HepG2 (cell line): ENCODE measurements around the gene MEIOC. TPM values are rescaled to one million over a fixed set of nuclear protein-coding genes. Genes with fewer than 3 reads are reported as not detected.
"Not testable (repeated sequence)": the region's sequence is repeated elsewhere in the genome, so short reads cannot be mapped to it uniquely, and the experiment has no call there.

ENCODE experiments used
- ATAC-seq: fragments of 200-7000 bp; cut with Tn5 transposase; 3 replicates; pipeline ENCODE4 v1.9.1; 2020; ENCODE audit warnings: mild to moderate bottlenecking, moderate library complexity
- BruUV-seq: library from RNA; stranded (reverse); fragments of 400-500 nt; replicated peaks from 2 replicates; lab custom pipeline; 2021; lab: Mats Ljungman, UMichigan
- CTCF ChIA-PET: fragments of 300-600 bp; formaldehyde crosslinking; extraction: SDS; loops from one replicate; lab custom pipeline; 2021; ENCODE audit warnings: low total read pairs, inconsistent platforms, low intra/inter-chr PET ratio; lab: Yijun Ruan, JAX
- POLR2A ChIA-PET: fragments of 350-600 bp; sonication (Branson Sonifier 250); formaldehyde crosslinking; loops from one replicate; lab custom pipeline; 2020; ENCODE audit warnings: antibody characterized with exemption, inconsistent platforms; lab: Yijun Ruan, JAX
- DNase-seq: peaks from one replicate; pipeline ENCODE4 v3.0.0-alpha.2; 2015; ENCODE audit warnings: low spot score
- FAIRE-seq: peaks from 3 replicates; lab custom pipeline; 2011; peaks lifted over from hg19 to GRCh38; lab: Jason Lieb, UNC
- H2AFZ ChIP-seq: one replicate; pipeline ENCODE4 v1.6.1; 2011; ENCODE audit warnings: low read length, inconsistent platforms
- H3K27ac ChIP-seq: fragments of 300-600 bp; 3 replicates; pipeline ENCODE4 v1.8.0; 2011; ENCODE audit warnings: mixed run types, mild to moderate bottlenecking, mixed read lengths, low read length, inconsistent platforms; ENCODE audit not compliant: insufficient read depth; ENCODE audit errors: extremely low read length
- H3K27me3 ChIP-seq, 2 experiments: fragments of 200-600 bp in 1 of 2; 2 replicates in 1 of 2; 3 replicates in 1 of 2; pipeline versions ENCODE4 v1.6.0 to v1.8.0; 2011; ENCODE audit warnings: low read length in 2 of 2, mild to moderate bottlenecking in 2 of 2, moderate library complexity in 2 of 2, inconsistent platforms in 1 of 2; ENCODE audit not compliant: insufficient read depth in 2 of 2, control insufficient read depth in 1 of 2
- H3K36me3 ChIP-seq, 2 experiments: fragments of 200-600 bp in 1 of 2; replicated peaks in 1 of 2; 2 replicates in 1 of 2; 3 replicates in 1 of 2; pipeline versions ENCODE4 v1.5.1 to v1.8.0; 2011; ENCODE audit warnings: low read length in 2 of 2, inconsistent platforms in 1 of 2; ENCODE audit not compliant: insufficient read depth in 2 of 2, control insufficient read depth in 1 of 2
- H3K4me1 ChIP-seq: 2 replicates; pipeline ENCODE4 v1.5.1; 2012; ENCODE audit warnings: low read length, inconsistent platforms; ENCODE audit not compliant: insufficient read depth
- H3K4me2 ChIP-seq: 2 replicates; pipeline ENCODE4 v1.6.0; 2011; ENCODE audit warnings: low read depth, low read length, inconsistent platforms
- H3K4me3 ChIP-seq, 3 experiments: fragments of 200-600 bp in 1 of 3; sonication (generic), shearing (Covaris generic) in 1 of 3; replicated peaks in 1 of 3; 2 replicates each; pipeline ENCODE4 v1.5.1; 2011 to 2016; ENCODE audit warnings: low read length in 3 of 3, inconsistent platforms in 2 of 3, low read depth in 2 of 3, mild to moderate bottlenecking in 2 of 3, control low read depth in 1 of 3, mixed read lengths in 1 of 3; ENCODE audit not compliant: insufficient read depth in 1 of 3
- H3K79me2 ChIP-seq: one replicate; pipeline ENCODE4 v1.6.1; 2011; ENCODE audit warnings: low read length, inconsistent platforms; ENCODE audit not compliant: insufficient read depth
- H3K9ac ChIP-seq: 2 replicates; pipeline ENCODE4 v1.6.0; 2011; ENCODE audit warnings: mild to moderate bottlenecking, low read depth, low read length, inconsistent platforms; ENCODE audit not compliant: insufficient read depth
- H3K9me3 ChIP-seq: 2 replicates; pipeline ENCODE4 v1.5.1; 2012; ENCODE audit warnings: mild to moderate bottlenecking, low read length
- H4K20me1 ChIP-seq: 2 replicates; pipeline ENCODE4 v1.6.0; 2011; ENCODE audit warnings: inconsistent platforms, mild to moderate bottlenecking, low read length, moderate library complexity; ENCODE audit not compliant: insufficient read depth
- EHMT2 ChIP-seq: fragments of 200-600 bp; sonication (generic); IDR thresholded peaks from 2 replicates; pipeline ENCODE4 v1.7.0; 2017; ENCODE audit warnings: antibody characterized with exemption, low read depth, low read length, borderline replicate concordance
- KLF15 ChIP-seq: sonication (generic); formaldehyde crosslinking; IDR thresholded peaks from 2 replicates; pipeline ENCODE4 v1.8.1; 2023; ENCODE audit warnings: borderline replicate concordance, mild to moderate bottlenecking, inconsistent platforms, missing genetic modification reagents, mixed read lengths
- NCOA1 ChIP-seq: sonication (generic); formaldehyde crosslinking; IDR thresholded peaks from 2 replicates; pipeline ENCODE4 v1.9.0; 2021; ENCODE audit warnings: missing genetic modification reagents
- NKX3-1 ChIP-seq: sonication (generic); formaldehyde crosslinking; IDR thresholded peaks from 2 replicates; pipeline ENCODE4 v1.5.0; 2020; ENCODE audit warnings: missing genetic modification reagents
- SAP130 ChIP-seq: IDR thresholded peaks from 2 replicates; pipeline ENCODE4 v1.6.1; 2016; ENCODE audit warnings: low read depth
- SRF ChIP-seq: IDR thresholded peaks from 2 replicates; pipeline ENCODE4 v1.6.1; 2011; ENCODE audit warnings: mild to moderate bottlenecking, low read depth, low read length, moderate library complexity
- TOE1 ChIP-seq: sonication (generic); formaldehyde crosslinking; IDR thresholded peaks from 2 replicates; pipeline ENCODE4 v1.4.0; 2020; ENCODE audit warnings: mild to moderate bottlenecking, missing genetic modification reagents
- TOPORS ChIP-seq: sonication (generic); formaldehyde crosslinking; IDR thresholded peaks from 2 replicates; pipeline ENCODE4 v1.8.0; 2023; ENCODE audit warnings: mild to moderate bottlenecking, missing genetic modification reagents
- ZNF33A ChIP-seq: sonication (generic); formaldehyde crosslinking; IDR thresholded peaks from 2 replicates; pipeline ENCODE4 v1.5.1; 2020; ENCODE audit warnings: missing genetic modification reagents, mild to moderate bottlenecking, moderate library complexity, borderline replicate concordance
- ZNF34 ChIP-seq: sonication (generic); formaldehyde crosslinking; IDR thresholded peaks from 2 replicates; pipeline ENCODE4 v1.4.0; 2020; ENCODE audit warnings: mild to moderate bottlenecking, missing genetic modification reagents, borderline replicate concordance
- ZNF75D ChIP-seq: sonication (generic); formaldehyde crosslinking; IDR thresholded peaks from 2 replicates; pipeline ENCODE4 v1.8.1; 2023; ENCODE audit warnings: missing genetic modification reagents, mild to moderate bottlenecking, borderline replicate concordance
- WGBS: methylation state at CpG from one replicate; pipeline ENCODE4 v1.1.6; 2017; ENCODE audit warnings: low lambda C conversion rate; 5-methylcytosine and 5-hydroxymethylcytosine counted together
- in situ Hi-C: cut with HindIII; loops from 2 replicates; pipeline ENCODE4 v1.10.0; 2017; ENCODE audit warnings: low pct_unique_long_range_greater_than_20kb; ENCODE audit not compliant: extremely low pct_ligation_motif_present
- intact Hi-C: fragments of 100-400 bp; cut with micrococcal nuclease; formaldehyde crosslinking; loops from one replicate; pipeline ENCODE4 v1.10.0; 2022; ENCODE audit not compliant: unreplicated experiment
- polyA plus RNA-seq, 8 experiments: library from polyadenylated mRNA; depleted of rRNA in 3 of 8; stranded (reverse) in 7 of 8; unstranded in 1 of 8; fragments of >200 nt; fragmentation: Illumina TruSeq in 4 of 8; extraction: Trizol in 4 of 8; gene quantifications; 2 replicates each; pipeline versions ENCODE4 v1.2.1 to v1.2.3, GENCODE V29; 2011 to 2016; ENCODE audit warnings: low read depth in 4 of 8, missing spikeins in 1 of 8, mixed read lengths in 1 of 8; ENCODE audit not compliant: insufficient read depth in 1 of 8
- total RNA-seq, 5 experiments: library from RNA; depleted of rRNA; stranded (reverse); fragments of >200 nt; fragmentation: Illumina TruSeq; extraction: Trizol; gene quantifications; 2 replicates each; pipeline ENCODE4 v1.2.3, GENCODE V29; 2016; ENCODE audit warnings: low read depth in 1 of 5

MEIOC gene
- total and polyA plus RNA-seq, 2 of the 13 experiments (the other 11 are each of a cell fraction or from before 2014, with no cell fraction given), result 0.04 to 0.15 TPM

DNA sequence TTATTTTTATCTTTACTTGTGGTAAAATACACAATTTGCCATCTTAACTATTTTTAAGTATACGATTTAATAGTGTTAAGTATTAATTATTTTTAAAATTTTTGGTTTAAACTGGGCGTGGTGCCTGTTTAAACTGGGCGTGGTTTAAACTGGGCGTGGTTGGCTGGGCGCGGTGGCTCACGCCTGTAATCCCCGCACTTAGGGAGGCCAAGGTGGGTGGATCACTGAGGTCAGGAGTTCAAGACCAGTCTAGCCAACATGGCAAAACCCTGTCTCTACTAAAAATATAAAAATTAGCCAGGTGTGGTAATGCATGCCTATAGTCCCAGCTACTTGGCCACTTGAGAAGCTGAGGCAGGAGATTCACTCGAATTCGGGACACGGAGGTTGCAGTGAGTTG lies 37.3 kb downstream of the MEIOC start:
- Histone ChIP-seq H3K79me2 (peaks cover 9% of the 10 kb centered on the region), H3K27me3 (peaks cover 0 to 3% of the 10 kb centered on the region in 2 experiments; a peak in 1 of 5 replicates), H3K36me3 (no peaks in the 10 kb centered on the region), H3K9ac (no peak overlapping the region), H3K4me1 (peaks cover 28% of the 10 kb centered on the region), H4K20me1 (no peaks in the 10 kb centered on the region), H3K27ac (no peak overlapping the region), H3K4me3 (no peak overlapping the region), H3K4me2 (no peak overlapping the region), H2AFZ (no peak overlapping the region), H3K9me3 (no peaks in the 10 kb centered on the region)
- CTCF ChIA-PET, result no interaction called here
- in situ Hi-C loops (no loop called here), intact Hi-C loops (no loop called here)
- no TSS peak for BruUV-seq
- 53% methylated on average over 11 of the region's 11 CpGs for WGBS
- TF ChIP-seq NCOA1 (no peak), SRF (no peak), TOE1 (CRISPR knock-in tag) (no peak), ZNF75D (CRISPR knock-in tag) (no peak), KLF15 (no peak), ZNF33A (no peak), NKX3-1 (no peak), SAP130 (CRISPR knock-in tag) (no peak), ZNF34 (CRISPR knock-in tag) (no peak), EHMT2 (no peak), TOPORS (CRISPR knock-in tag) (no peak)
- no peak for FAIRE-seq
- no peak for DNase-seq
- POLR2A ChIA-PET, result interaction anchor here (1.6 kb wide), 1 partner anchor 14 kb away, joined by 3 read pairs; no protein-coding TSS in a partner anchor
- ATAC-seq, result no peak

- in situ Hi-C loops, DNase-seq, H3K9me3 ChIP-seq, H3K4me2 ChIP-seq, H3K4me1 ChIP-seq, intact Hi-C loops, ATAC-seq, BruUV-seq, H3K9ac ChIP-seq, H3K27ac ChIP-seq, H3K27me3 ChIP-seq, H3K4me3 ChIP-seq, H2AFZ ChIP-seq, H4K20me1 ChIP-seq, FAIRE-seq, CTCF ChIA-PET, H3K79me2 ChIP-seq, H3K36me3 ChIP-seq: not testable (repeated sequence)
- POLR2A ChIA-PET, result interaction anchor here (2.7 kb wide), 1 partner anchor 11 kb away, joined by 10 read pairs; the partner anchor contains the start of gene CCDC43
- 68% methylated on average over 10 of the region's 10 CpGs for WGBS
Measured at GRCh38 chr17:44700288-44700687, 44.0 kb downstream of the MEIOC start.
